ENCODE results near the gene SEC24C.

DNA sequence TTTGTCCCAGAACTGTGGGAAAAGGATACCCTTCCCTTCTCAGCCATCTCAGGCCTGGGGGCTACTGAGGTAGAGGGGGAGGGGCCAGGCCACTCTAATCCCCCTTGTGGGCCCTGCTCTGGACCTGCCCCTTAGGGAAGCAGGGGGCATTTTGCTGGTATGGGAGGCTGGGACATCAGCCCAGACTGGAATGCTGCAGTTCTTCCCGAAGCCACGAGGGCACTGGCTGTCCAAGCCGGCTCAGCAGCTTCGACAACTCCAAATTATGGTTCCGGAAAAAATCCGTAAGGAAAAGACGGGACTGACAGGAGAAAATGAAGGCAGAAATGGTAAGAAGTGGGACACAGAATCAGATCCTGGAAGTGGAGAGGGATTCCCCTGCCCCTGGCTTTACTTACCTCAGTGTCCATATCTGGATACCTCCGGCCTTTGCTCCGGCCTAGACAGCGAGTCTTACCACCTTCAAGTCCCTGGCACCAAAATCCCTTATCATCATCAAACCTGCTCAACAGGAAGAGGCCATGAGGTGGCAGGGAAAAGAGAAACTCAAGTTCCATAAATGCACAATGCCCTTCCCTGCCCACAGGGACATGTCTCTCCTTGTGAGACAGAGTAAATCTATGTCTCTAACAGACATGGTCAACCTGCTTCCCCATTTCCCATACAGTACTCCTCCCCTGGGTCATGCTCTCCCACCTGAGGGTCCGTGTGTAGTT, 58.3 kb downstream of the SEC24C start:
- TF ChIP-seq, protein P1, sequence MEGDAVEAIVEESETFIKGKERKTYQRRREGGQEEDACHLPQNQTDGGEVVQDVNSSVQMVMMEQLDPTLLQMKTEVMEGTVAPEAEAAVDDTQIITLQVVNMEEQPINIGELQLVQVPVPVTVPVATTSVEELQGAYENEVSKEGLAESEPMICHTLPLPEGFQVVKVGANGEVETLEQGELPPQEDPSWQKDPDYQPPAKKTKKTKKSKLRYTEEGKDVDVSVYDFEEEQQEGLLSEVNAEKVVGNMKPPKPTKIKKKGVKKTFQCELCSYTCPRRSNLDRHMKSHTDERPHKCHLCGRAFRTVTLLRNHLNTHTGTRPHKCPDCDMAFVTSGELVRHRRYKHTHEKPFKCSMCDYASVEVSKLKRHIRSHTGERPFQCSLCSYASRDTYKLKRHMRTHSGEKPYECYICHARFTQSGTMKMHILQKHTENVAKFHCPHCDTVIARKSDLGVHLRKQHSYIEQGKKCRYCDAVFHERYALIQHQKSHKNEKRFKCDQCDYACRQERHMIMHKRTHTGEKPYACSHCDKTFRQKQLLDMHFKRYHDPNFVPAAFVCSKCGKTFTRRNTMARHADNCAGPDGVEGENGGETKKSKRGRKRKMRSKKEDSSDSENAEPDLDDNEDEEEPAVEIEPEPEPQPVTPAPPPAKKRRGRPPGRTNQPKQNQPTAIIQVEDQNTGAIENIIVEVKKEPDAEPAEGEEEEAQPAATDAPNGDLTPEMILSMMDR (IDR thresholded peaks at IDR 0.05): no peak
- TF ChIP-seq POLR2A (IDR thresholded peaks at IDR 0.05): no peak
